Stimulated activated CD4-positive, alpha-beta T cell treated with anti-CD3 and anti-CD28 coated beads, Interleukin-2, amount 100 ng/mL, for 48 hours (primary cell): Measurements from ENCODE around the gene CD99L2.
"Not testable (repeated sequence)": the region's sequence is repeated elsewhere in the genome, so short reads cannot be mapped to it uniquely, and the experiment has no call there.

Source experiments
- DNase-seq, 2 donors: peaks; one replicate each; pipeline ENCODE4 v3.0.0-alpha.2; 2020

CD99L2 gene

DNA sequence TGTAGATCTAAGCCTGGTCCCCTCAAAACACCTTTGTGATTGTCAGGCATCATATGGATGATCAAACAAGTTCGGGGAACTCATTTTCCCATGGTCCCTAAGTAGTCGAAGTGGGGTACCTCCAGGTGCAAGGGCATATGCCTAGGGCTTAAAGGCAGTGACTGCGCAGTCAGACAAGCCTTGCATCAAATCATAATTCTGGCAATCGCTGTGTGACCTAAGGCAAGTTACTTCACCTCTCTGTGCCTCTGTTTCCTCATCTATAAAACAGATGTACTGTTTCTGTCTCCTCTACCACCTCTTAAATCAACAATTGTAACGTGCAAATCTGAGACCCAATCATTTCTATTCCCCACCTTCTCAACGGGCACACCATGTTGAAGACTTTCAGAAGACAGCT lies 1.8 kb downstream of the CD99L2 start:
- DNase-seq, result no peak

DNA sequence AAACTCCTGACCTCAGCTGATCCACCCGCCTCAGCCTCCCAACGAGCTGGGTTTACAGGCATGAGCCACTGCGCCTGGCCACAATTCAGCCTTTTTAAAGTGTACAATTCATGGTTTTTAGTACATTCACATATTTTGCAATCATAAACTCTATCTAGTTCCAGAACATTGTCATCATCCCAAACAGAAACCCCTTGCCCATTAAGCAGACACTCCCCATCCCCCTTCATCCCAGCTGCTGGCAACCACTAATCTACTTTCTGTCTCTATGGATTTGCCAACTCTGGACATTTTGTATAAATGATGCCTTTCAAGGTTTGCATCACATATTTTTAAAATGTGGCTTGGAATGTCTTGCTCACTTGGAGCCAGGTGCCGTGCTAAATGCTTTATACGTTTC lies 4.5 kb downstream of the CD99L2 start:
- DNase-seq, result no peak

DNA sequence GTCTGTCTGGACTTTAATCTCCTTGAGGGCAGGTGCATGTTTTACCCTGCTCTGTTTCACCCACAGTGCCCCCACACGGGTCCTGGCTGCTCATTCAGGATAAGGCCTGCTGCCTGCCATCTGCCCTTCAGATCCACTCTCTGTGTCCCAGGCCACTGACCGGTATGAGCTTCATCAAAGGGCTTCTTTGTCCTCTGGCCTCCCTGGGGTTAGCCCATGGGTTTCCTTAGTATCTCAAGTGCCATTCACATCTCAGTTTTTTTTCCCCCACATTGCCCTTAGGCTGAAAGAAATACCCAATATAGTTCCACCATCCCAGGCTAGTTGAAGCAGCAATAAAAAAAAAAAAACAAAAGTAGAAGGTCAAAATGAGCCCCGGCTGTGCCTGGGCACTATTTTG lies 9.3 kb downstream of the CD99L2 start:
- DNase-seq, result no peak

DNA sequence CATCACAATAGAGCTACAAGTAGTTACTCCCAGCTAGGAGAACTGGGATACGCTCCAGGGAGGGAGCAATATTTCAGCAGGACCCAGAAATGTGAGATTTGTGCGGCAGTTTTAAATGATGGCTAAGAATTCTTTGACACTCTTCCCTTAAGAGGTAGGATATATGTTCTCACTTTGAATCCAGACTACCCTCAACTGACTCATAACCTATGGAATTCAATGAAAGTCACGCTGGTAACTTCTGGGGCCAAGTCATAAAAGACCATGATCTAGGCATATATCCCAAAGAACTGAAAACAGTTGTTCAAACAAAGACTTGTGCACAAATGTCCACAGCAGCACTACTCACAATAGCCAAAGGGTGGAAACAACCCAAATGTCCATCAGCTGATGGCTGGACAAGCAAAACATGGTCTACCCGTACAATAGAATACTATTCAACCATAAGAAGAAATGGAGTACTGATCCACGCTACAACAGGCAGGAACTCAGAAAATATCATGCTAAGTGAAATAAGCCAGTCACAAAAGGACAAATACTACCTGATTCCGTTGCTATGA lies 10.5 kb downstream of the CD99L2 start:
- DNase-seq, result no peak

DNA sequence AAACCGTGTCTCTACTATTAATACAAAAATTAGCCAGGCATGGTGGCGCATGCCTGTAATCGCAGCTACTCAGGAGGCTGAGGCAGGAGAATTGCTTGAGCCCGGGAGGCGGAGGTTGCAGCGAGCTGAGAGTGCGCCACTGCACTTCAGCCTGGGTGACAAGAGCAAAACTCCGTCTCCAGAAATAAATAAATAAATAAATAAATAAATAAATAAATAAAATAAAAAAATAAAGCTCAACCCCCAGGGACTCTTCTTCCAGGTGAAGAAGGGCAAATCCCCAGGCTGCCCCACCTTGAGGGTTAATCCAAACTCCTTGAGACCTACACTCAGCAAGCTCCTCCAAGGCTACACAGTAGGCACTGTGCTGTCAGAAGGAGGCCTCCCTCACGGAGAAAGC lies 11.2 kb downstream of the CD99L2 start:
- not testable (repeated sequence) for DNase-seq

DNA sequence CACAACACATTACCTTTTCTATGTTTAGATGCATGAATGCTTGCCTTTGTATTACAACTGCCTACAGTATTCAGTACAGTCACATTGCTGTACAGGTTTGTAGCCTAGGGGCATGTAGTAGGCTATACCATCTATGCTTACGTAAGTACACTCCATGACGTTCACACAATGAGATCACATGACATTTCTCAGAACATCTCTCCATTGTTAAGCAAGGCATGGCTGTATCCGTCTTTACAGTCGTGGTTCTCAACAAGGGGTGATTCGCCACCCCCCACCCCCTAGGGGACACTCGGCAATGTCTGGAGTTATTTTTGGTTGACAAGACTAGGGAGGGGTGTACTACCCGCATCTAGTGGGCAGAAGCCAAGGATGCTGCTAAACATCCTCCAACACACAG lies 12.1 kb downstream of the CD99L2 start:
- no peak for DNase-seq

DNA sequence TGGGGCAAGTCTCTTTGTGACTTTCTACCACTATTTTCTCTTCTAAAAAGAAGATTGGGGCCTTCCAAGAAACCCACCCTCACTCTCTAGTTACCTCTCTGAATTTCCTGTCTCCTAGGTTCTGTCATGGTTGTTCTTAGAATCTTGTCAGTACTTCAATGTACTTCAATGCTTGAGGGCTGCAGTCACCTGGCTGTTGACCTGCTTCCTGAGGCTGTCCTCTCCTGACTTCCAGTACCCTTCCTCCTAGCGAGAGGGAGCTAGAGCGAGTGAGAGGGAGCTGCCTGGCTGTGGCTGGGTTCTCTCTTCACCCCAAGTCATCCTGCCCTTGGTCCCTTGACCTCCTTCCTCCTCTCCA lies 17.7 kb downstream of the CD99L2 start:
- no peak for DNase-seq

DNA sequence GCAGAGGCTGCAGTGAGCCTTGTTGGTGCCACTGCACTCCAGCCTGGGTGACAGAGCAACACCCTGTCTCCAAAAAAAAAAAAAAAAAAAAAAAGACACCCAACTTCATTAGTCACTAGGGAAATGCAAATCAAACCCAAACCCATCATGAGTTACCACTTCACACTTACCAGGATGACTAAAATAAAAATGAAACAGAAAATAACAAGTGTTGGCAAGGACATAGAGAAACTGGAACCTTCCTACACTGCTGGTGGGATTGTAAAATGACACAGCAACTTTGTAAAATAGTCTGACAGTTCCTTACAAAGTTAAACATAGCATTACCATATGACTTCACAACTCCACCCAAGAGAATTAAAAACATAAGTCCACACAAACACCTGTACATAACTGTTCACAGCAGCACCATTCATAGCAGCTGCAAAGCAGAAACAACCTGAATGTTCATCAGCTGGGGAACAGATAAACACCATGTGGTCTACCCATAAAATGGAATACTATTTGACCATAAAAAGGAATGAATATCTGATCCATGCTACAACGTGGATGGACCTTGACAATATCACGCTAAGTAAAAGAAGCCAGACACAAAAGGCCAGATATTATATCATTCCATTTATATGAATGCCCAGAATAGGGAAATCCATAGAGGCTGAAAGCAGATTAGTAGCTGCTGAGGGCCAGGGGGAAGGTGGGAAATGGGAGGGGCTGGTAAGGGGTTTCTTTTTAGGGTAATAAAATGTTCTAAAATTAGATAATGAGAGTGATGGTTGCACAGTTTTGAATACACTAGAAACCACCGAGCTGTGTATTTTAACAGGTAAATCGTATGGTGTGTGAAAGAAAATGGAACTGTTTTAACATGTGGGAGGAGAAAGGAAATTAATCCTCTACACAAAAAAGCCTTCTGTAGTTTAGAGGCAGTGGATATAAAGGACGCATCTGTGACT lies 18.3 kb downstream of the CD99L2 start:
- DNase-seq, result no peak

DNA sequence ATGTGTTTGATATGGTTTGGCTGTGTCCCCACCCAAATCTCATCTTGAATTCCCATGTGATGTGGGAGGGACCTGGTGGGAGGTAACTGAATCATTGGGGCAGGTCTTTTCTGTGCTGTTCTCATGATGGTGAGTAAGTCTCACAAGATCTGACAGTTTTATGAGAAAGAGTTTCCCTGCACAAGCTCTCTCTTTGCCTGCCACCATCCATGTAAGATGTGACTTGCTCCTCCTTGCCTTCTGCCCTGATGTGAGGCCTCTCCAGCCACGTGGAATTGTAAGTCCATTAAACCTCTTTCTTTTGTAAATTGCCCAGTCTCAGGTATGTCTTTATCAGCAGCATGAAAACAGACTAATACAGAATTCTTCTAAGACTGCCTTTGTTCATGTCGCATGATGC lies 22.8 kb downstream of the CD99L2 start:
- not testable (repeated sequence) for DNase-seq

DNA sequence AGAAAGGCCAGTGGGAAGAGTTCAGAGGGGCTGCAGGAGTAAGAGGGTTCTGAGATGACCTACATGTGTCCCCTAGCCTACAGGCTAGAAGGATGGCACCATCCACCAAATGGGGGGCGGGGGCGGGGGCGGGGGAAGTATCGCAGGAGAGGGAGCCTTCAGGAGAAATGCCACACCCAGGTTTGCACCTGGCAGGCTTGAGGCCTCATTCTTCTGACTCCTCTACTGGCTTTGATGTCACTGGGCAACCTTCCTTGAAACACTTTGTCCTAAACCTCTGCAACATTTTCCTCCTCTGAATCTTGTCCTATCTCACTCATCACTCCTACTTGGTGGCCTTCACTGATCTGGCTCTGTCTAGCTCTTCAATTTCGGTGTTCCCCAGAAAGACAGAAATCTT lies 24.0 kb downstream of the CD99L2 start:
- DNase-seq, result no peak

DNA sequence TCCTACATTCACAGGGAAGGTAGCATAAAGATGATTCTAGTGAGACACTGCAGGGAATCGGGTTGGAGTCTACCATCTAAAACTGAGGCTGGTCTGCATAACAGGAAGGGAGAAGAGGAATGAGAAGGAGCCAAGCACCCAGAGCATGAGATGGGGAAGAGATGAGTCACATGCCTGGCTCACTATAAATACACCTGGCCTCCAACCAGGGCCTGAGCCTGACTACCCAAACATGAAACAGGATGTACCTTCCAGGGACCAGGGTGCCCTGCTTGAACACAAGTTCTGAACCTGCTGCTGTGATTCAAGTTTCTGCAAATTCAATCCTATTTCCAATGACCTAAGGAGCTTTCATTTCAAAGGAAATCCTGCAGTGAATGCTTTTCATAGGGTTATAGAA lies 24.9 kb downstream of the CD99L2 start:
- no peak for DNase-seq

DNA sequence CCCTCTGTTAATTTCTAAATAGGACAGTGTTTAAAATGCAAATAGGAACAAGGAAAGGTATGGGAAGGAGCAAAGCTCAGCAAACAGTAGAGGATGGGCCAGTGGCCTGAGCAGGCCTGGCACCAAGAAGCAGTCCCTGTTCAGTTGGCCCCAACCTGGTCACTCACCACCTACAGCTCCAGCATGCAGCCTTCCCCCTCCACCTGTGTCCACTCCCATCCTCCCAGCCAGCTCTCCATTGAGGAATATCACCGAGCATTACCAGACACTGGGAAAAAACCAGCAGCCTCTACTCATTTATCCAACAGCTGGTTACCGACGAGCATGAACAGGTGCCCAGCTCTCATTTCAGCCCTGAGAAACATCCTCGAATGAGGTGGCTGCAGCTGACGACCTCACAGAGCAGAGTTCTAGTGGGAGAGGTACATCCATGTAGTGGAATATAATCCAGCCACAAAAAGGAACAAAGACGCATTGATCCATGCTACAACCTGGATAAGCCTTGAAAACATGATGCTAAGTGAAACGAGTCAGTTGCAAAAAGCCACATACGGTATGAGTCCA lies 25.6 kb downstream of the CD99L2 start:
- DNase-seq, result no peak

DNA sequence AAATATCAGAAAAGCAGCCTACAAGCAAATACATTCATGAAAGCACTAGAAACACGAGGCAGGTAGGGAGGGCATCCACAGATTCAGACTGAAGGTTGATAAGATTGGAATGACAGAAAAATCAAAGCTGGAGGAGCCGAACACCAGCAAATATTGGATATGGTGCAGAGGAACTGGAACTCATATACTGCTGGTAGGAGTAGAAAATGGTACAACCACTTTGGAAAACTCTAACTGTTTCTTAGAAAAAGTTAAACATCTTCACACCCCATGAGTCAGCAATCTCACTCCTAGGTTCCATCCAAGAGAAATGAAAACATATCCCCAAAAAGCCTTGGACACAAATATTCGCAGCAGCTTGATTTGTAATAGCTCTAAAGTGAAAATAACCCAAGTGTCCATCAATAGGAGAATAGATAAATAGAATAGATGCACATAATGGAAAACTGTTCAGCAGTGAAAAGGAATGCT lies 27.1 kb downstream of the CD99L2 start:
- no peak for DNase-seq

DNA sequence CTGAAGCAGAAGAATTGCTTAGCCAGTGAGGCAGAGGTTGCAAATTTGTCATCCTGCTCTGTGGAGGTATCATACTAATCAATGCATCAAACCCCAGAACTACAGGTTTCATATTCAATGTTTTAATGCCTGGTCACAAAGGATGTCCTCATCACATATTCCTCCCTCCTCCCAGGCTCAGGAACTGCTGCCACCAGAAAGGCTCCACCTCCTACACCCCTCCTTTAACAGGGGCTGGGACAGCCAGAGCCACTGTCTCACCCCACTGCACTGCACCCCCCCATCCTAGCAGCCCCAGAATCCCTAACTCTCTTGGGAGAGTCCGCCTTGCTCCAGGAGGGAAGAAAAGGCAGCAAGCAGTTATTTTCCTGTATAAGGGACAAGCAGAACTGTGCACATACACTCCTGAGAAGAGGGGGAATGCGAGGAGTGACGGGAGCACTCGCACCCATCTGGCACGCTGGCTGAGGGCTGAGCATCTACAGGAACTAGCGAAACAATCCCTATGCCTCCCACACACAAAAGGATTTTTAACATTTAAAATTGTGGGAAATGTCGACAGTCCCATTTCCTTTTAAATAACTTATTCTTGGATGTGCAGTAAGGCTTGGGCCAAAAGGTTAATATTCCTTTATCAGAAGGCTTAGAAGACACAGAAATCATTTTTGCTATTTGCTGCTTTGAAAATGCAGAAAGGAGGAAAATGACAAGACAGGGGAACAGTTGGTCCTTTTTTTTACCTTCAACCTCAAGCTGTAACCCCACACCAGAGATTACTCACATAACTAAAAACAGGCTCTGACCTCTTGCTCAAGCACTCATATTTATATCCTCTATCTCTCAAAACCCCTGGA lies 27.8 kb downstream of the CD99L2 start:
- DNase-seq, result no peak

DNA sequence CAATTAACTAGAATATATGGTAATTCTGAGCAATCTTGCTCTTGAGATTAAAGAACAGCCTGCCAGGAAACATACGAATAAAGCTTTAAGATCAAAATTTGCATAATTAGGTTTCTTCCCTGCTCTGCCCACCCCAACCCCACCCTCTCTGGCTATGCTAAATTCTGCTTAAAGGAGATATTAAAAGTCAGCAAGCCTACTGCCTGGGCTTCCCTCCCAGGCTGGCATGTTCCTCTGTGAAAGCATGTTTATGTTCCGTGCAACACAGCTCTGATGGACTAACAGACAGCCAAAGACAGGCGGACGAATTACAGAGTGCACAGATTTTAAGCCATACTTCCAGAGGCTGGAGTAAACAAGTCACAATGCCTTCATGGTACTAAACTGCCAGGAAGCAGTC lies 28.4 kb downstream of the CD99L2 start:
- no peak for DNase-seq

DNA sequence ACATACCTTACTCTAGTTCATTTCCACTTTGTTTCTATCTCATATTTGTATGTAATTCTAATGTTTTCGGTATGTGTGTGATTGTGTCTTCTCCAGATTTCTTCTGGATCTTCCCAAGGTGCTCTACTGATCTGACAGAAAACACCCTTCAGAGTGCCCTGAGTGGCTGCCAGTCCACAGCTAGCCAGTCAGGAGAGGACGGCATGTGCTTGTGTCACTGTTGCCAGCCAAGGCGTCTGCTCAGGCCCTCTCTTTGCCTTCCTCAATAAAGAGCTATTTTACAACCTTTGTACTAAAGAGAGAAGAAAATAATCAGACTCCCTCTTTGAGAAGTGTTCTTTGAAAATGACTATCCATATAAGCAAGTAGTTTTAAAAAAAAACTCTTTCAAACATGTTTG lies 29.0 kb downstream of the CD99L2 start:
- DNase-seq, result no peak

DNA sequence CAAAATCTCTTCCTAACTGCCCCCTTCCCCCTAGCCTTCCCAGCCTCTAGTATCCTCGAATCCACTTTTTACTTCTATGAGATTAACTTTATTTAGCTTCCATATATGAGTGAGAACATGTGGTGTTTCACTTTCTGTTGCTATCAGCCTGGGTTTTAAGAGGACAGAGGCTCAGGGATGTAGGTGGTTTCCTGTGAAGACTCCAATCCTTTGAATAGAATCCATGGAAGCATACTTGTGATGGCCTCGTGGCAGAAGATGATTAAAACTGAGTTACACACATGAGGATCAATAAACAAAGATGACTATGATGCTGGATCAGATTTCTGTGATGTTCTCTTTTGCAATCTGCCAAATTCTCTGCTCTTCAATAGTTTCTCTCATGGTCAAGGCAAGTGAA lies 29.8 kb downstream of the CD99L2 start:
- no peak for DNase-seq

DNA sequence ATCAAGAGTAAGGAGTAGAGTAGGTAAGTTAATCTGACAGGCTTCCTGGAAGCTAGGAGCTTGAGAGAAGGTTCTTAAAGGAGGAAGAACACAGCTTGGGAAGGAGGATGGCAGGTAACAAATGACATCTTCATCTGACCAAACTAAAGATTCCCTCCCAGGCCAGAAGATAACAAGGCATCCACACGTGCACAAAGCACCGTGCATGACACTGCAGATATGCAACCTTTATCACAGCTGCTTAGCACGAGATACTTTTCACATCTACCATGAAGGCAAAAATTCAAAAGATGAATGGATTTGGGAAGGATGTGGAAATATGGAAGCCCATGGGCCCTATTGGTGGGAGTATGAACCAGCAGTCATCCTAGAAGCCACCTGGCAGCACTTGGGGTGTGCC lies 34.3 kb downstream of the CD99L2 start:
- no peak for DNase-seq

DNA sequence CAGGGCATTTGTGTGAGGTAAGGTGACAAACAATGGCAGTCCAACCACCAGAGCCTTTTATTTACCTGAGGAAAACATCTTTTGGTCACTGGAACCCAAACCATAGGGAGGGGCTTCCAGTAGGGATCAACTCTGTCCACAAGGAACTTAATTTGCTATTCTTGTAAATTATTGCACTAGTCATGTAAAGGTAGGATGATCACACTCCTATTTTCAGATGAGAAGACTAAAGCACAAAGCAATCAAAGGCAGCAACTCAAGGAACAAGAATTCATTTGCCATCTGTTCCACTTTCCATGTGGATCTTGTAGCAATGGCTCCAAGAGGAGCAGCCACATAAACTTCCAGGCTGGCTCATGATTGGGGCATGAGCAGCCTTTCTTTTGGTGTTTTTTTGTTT lies 35.3 kb downstream of the CD99L2 start:
- no peak for DNase-seq

DNA sequence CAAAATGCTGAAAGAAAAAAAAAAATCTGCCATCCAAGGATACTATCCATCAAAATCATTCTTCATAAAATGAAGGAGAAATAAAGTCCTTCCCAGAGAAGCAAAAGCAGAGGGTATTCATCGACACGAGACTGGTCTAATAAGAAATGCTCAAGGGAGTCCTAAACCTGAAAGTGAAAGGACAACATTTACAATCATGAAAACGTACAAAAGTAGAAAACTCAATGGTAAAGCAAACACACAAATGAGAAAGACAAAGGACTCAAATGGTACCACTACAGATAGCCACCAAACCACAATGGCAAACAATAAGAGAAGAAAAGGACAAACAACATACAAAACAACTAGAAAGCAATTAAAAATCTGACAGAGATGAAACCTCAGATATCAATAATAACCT lies 41.0 kb downstream of the CD99L2 start:
- DNase-seq, result no peak

DNA sequence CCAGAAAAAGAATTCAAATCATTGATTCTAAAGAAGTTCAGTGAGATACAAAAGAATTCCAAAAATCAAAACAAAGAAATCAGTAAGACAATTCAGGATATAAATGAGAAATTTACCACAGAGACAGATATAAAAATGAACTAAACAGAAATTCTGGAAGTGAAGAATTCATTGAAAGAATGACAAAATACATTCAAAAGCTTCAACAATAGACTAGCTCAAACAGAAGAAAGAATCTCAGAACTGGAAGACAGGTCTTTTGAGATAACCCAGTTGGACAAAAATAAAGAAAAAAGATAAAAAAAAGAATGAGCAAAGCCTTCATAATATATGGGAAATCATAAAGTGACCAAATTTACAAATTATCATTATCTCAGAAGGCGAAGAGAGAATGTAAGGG lies 41.7 kb downstream of the CD99L2 start:
- DNase-seq, result no peak

DNA sequence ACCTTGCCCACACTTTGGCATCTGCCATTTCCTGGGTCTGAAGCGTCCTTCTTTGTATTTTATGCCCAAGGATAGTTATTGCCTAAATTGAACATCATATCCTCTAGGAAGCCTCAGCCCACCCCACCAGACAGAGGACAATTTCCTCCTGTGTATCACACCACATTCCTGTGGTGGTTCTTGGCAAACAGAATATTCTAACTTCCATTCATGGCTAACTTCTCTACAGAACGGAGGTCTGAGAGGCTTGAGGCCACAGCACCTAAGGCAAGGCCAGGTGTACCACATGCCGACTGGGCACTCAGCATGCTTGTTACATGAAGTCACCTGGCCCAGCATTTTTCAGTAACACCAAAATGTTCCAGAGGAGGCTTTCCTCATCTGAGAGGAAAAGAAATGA lies 42.4 kb downstream of the CD99L2 start:
- DNase-seq, result no peak

DNA sequence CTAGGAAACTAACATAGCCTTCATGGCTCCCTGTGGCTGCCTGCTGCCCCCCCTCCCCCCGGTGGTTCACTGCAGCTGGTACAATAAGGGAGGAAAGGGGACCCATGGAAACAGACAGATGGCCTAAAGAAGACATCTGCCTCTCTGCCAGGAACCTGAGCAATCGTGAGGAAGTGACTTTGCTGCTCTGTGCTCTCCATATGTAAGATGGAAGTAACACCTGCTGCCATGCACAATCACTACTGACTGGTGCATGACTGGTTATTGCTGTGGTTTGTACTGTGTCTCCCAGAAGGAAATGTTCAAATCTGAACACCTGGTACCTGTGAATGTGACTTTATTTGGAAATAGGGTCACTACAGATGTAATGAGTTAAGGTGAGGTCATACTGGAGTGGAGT lies 43.6 kb downstream of the CD99L2 start:
- no peak for DNase-seq
